ENCODE measurements around the gene VWA5B1.

VWA5B1 gene

GRCh38 chr1:20389571-20389970 is 98.9 kb downstream of the VWA5B1 start:
- DNase-seq (ENCODE audit: low read depth in 2 of 2), result no peak
- TF ChIP-seq CTCF (IDR thresholded peaks at IDR 0.05; ENCODE audit: low read depth, low read length), result no peak
- no peak overlapping the region for H3K4me3 ChIP-seq (replicated peaks in 1 of 2; ENCODE audit: low read depth in 2 of 2, low read length in 2 of 2)

GRCh38 chr1:20390589-20391331 is 100.1 kb downstream of the VWA5B1 start:
- TF ChIP-seq CTCF (IDR thresholded peaks at IDR 0.05; ENCODE audit: low read depth, low read length), result no peak
- DNase-seq (ENCODE audit: low read depth in 2 of 2), result peak in 1 of 2 donors; percentile 13
- no peak overlapping the region for H3K4me3 ChIP-seq (replicated peaks in 1 of 2; ENCODE audit: low read depth in 2 of 2, low read length in 2 of 2)

GRCh38 chr1:20395255-20395654 is 104.6 kb downstream of the VWA5B1 start:
- no peak overlapping the region for H3K4me3 ChIP-seq (replicated peaks in 1 of 2; ENCODE audit: low read depth in 2 of 2, low read length in 2 of 2)
- DNase-seq (ENCODE audit: low read depth in 2 of 2), result no peak
- TF ChIP-seq CTCF (IDR thresholded peaks at IDR 0.05; ENCODE audit: low read depth, low read length), result no peak

- no peak for TF ChIP-seq CTCF (IDR thresholded peaks at IDR 0.05; ENCODE audit: low read depth, low read length)
- H3K4me3 ChIP-seq (replicated peaks in 1 of 2; ENCODE audit: low read depth in 2 of 2, low read length in 2 of 2), result no peak overlapping the region
- no peak for DNase-seq (ENCODE audit: low read depth in 2 of 2)
These were observed 108.1 kb downstream of the VWA5B1 start for GRCh38 chr1:20398744-20399143.

GRCh38 chr1:20399196-20399595 is 108.5 kb downstream of the VWA5B1 start:
- TF ChIP-seq CTCF (IDR thresholded peaks at IDR 0.05; ENCODE audit: low read depth, low read length), result no peak
- no peak overlapping the region for H3K4me3 ChIP-seq (replicated peaks in 1 of 2; ENCODE audit: low read depth in 2 of 2, low read length in 2 of 2)
- no peak for DNase-seq (ENCODE audit: low read depth in 2 of 2)

- TF ChIP-seq CTCF (IDR thresholded peaks at IDR 0.05; ENCODE audit: low read depth, low read length), result no peak
- DNase-seq (ENCODE audit: low read depth in 2 of 2), result no peak
- no peak overlapping the region for H3K4me3 ChIP-seq (replicated peaks in 1 of 2; ENCODE audit: low read depth in 2 of 2, low read length in 2 of 2)
These were observed 109.0 kb downstream of the VWA5B1 start for GRCh38 chr1:20399606-20400180.

All from cardiac fibroblast (primary cell).